NB4 (cell line): ENCODE data around the gene REELD1.

Source experiments
- DNase-seq: peaks from one replicate; pipeline ENCODE4 v3.0.0; 2010; ENCODE audit warnings: low read depth
- H3K4me3 ChIP-seq: one replicate; pipeline ENCODE4 v1.5.1; 2011; ENCODE audit warnings: mild to moderate bottlenecking, low read depth, low read length, moderate library complexity
- MYC ChIP-seq: IDR thresholded peaks from 2 replicates; pipeline ENCODE4 v1.6.1; 2011; ENCODE audit warnings: low read depth, low read length
- POLR2A ChIP-seq: IDR thresholded peaks from 2 replicates; pipeline ENCODE4 v1.6.1; 2011; ENCODE audit warnings: mild to moderate bottlenecking; ENCODE audit not compliant: insufficient read length; ENCODE audit errors: extremely low read depth
- TF ChIP-seq, protein P1 (sequence below): IDR thresholded peaks from one replicate; pipeline ENCODE4 v1.5.1; 2012; ENCODE audit warnings: low read depth, low read length
- TF ChIP-seq, protein P2 (sequence below): IDR thresholded peaks from 2 replicates; pipeline ENCODE4 v1.6.1; 2011; ENCODE audit warnings: low read depth, low read length

Gene REELD1

DNA sequence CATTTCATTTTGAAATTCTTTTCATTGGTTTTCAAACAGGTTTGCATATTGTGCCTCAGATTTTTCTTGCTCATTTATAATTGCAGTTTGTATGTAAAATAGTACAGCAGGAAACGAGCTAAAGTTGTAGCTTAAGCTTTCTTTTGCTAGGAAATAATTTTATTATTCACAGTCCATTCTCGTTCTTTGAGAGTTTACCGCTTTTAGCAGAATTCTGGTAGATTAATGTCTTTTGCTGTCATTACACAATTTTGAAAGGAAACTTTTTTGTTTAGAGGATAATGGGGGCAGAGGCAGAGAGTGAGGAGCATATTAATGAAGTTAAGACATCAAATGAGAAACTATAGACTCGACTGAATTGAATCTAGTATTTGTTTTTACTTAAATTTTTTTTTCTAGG is 28.3 kb upstream of the REELD1 start:
- no peak for DNase-seq
- TF ChIP-seq, protein P1, sequence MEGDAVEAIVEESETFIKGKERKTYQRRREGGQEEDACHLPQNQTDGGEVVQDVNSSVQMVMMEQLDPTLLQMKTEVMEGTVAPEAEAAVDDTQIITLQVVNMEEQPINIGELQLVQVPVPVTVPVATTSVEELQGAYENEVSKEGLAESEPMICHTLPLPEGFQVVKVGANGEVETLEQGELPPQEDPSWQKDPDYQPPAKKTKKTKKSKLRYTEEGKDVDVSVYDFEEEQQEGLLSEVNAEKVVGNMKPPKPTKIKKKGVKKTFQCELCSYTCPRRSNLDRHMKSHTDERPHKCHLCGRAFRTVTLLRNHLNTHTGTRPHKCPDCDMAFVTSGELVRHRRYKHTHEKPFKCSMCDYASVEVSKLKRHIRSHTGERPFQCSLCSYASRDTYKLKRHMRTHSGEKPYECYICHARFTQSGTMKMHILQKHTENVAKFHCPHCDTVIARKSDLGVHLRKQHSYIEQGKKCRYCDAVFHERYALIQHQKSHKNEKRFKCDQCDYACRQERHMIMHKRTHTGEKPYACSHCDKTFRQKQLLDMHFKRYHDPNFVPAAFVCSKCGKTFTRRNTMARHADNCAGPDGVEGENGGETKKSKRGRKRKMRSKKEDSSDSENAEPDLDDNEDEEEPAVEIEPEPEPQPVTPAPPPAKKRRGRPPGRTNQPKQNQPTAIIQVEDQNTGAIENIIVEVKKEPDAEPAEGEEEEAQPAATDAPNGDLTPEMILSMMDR, result no peak
- TF ChIP-seq MYC, result no peak
- TF ChIP-seq, protein P2, sequence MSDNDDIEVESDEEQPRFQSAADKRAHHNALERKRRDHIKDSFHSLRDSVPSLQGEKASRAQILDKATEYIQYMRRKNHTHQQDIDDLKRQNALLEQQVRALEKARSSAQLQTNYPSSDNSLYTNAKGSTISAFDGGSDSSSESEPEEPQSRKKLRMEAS, result no peak
- TF ChIP-seq POLR2A, result no peak

DNA sequence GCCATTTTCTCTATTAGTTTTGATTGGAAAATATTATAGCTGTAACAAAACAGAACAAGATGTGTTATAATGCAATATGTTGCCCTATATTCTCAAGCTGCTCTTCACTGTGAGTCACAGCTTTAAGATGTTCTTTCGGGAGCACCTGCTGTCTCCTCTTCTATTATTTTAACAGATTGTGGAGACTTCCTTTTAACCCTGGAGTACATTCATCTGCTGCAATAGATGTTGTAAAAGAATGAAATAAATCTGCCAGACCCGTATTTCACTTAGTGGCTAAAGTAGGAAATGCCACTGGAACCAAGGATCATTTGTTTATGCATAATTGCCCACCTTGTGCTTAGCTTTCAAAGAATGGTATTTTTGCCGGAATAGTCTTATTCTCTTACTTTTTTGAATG is 27.7 kb upstream of the REELD1 start:
- DNase-seq, result no peak
- no peak overlapping the region for H3K4me3 ChIP-seq
- no peak for TF ChIP-seq MYC
- TF ChIP-seq POLR2A, result no peak
- TF ChIP-seq, protein P1, result no peak
- TF ChIP-seq, protein P2, result no peak

More for the DNA sequence above, 28.3 kb upstream of the REELD1 start:
- H3K4me3 ChIP-seq, result no peak overlapping the region

DNA sequence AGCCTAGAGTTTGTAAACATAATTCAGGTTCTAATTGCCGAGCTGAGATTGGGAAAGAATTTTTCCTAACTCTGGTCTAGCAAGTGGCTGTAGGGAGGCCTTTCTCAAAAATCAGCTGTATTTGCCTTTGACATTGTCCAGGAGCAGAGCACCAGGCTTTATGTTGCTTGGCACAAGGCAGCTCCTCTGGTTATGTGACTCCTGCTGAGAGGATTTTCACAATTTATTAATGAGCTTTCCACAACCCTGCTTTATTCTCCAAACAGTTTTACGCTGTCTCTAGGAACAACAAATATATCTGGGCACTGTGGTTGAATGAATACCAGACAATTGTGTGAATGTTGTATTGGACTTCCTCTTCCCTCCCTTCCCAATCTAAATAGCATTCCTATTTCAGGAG is 23.9 kb upstream of the REELD1 start:
- TF ChIP-seq, protein P1, result no peak
- TF ChIP-seq, protein P2, result no peak
- TF ChIP-seq POLR2A (no peak), MYC (no peak)
- no peak overlapping the region for H3K4me3 ChIP-seq
- no peak for DNase-seq

DNA sequence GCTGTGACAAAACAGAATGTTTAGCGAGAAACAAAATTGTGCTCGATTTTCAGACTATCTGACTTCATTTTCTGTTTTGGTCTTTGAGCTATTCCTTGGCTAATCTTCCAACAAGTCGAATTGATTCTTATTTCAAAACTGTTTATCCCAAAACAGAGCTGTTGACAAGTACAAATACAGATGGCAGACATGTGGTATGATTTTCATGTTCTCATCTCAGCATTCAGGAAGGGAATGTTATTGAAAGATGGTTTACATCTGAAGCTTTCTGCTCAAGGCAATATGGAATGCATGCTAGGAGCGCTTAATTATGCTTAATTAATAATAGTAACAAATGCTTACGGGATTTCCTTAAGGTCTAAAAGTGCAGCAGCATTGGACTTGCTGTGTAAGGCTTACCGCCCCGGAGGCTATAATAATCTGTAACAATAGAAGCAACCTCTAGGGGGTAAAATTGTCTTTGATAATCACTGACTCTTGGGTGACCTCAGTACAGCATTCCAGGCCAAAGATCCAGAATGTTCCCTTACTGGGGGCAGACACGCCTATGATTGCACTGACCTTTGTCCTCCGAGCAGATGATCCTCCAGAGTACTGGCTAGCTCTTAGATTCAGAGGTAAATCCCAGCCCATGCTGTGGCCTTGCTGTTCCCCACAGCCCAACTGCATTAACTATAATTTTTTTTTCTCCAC is 22.4 kb upstream of the REELD1 start:
- DNase-seq, result no peak
- TF ChIP-seq, protein P1, result no peak
- TF ChIP-seq POLR2A, result no peak
- no peak for TF ChIP-seq MYC
- TF ChIP-seq, protein P2, result no peak
- H3K4me3 ChIP-seq, result no peak overlapping the region

DNA sequence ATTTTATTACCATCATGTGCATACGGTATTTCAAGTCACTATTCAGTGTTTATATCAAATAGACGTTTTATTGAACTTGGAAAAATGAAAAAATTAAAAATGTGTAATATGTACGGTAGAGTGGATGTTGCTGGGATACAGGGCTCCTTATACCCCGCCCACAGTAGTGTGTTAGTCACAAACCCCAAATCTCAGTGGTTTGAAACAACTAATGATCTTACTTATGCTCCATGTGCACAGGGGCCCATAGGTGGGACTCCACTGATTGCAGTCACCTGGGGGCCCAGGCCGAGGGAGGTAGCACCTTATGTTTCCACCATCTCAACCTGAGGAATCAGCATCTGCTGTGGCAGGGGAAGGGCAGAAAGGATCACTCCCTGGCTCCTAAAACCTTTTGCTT is 20.7 kb upstream of the REELD1 start:
- TF ChIP-seq, protein P2, result no peak
- no peak overlapping the region for H3K4me3 ChIP-seq
- DNase-seq, result no peak

DNA sequence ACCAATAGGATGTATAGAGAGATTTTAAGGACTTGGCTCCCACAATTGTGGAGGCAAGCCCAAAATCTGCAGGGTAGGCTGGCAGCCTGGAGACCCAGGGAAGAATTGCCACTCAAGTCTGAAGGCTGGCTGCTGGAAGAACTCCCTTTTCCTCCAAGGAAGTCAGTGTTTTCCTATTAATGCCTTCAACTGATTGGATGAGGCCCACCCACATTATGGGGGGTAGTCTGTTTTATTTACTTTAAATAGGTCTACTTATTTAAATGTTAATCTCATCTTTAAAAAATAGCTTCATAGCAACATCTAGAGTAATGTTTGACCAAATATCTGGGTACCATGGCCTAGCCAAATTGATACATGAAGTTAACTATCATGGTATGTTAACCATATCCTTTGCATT is 20.1 kb upstream of the REELD1 start:
- TF ChIP-seq, protein P1, result no peak
- no peak for TF ChIP-seq MYC
- TF ChIP-seq, protein P2, result no peak
- no peak for TF ChIP-seq POLR2A
- DNase-seq, result no peak
- no peak overlapping the region for H3K4me3 ChIP-seq
